Measurements from ENCODE around the gene TMC6. TPM values are rescaled to one million over a fixed set of nuclear protein-coding genes. Genes with fewer than 3 reads are reported as not detected.
"Not testable (repeated sequence)": the region's sequence is repeated elsewhere in the genome, so short reads cannot be mapped to it uniquely, and the experiment has no call there.

Gene TMC6
- total and polyA plus RNA-seq, 4 donors: 75.7 to 166 (median 98.9) TPM

DNA sequence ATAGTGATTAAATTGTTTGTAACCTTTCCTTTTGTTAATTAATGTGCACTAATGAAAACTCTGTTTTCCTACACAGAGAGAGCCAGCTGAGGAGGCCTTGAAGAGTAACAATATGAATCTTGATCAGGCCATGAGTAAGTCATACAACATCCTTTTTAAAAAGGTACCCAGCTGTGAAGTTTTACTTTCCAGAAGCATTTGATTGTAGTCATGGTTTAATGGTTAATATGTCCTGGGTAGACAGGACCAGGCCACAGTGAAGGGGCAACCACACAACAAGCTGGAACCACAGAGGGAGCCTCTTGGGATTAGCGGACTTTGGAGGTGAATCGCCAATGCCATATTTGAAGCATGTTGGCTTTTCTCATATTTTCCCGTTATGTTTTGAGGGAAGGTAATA is 55.6 kb downstream of the TMC6 start:
- no peak for ATAC-seq (ENCODE audit: insufficient read depth, low FRiP score)
- Histone ChIP-seq H3K9me3 (ENCODE audit: control insufficient read depth in 4 of 4, insufficient read depth in 3 of 4, low read length in 3 of 4) (no peaks in the 10 kb centered on the region), H3K4me3 (no peak overlapping the region), H3K9ac (ENCODE audit: insufficient read depth in 1 of 2, low read length in 2 of 2) (no peak overlapping the region), H3K36me3 (ENCODE audit: control insufficient read depth in 4 of 4, insufficient read depth in 4 of 4, low read length in 4 of 4) (peaks cover 33 to 62% (median 42%) of the 10 kb centered on the region in 4 donors), H3K4me1 (ENCODE audit: control insufficient read depth in 5 of 5, insufficient read depth in 5 of 5, low read length in 5 of 5) (peaks cover 0 to 1% (median 0%) of the 10 kb centered on the region in 5 donors), H3K27me3 (ENCODE audit: control insufficient read depth in 3 of 3, insufficient read depth in 3 of 3, low read length in 2 of 3) (no peaks in the 10 kb centered on the region), H3K27ac (ENCODE audit: low read depth in 1 of 2, low read length in 1 of 2) (no peak overlapping the region)
- DNase-seq: no peak
- TF ChIP-seq, protein P1, sequence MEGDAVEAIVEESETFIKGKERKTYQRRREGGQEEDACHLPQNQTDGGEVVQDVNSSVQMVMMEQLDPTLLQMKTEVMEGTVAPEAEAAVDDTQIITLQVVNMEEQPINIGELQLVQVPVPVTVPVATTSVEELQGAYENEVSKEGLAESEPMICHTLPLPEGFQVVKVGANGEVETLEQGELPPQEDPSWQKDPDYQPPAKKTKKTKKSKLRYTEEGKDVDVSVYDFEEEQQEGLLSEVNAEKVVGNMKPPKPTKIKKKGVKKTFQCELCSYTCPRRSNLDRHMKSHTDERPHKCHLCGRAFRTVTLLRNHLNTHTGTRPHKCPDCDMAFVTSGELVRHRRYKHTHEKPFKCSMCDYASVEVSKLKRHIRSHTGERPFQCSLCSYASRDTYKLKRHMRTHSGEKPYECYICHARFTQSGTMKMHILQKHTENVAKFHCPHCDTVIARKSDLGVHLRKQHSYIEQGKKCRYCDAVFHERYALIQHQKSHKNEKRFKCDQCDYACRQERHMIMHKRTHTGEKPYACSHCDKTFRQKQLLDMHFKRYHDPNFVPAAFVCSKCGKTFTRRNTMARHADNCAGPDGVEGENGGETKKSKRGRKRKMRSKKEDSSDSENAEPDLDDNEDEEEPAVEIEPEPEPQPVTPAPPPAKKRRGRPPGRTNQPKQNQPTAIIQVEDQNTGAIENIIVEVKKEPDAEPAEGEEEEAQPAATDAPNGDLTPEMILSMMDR (IDR thresholded peaks at IDR 0.05; ENCODE audit: control extremely low read depth, extremely low read depth): no peak
- WGBS, 2 donors: 94 to 99% methylated on average over 3 of the region's 3 CpGs

DNA sequence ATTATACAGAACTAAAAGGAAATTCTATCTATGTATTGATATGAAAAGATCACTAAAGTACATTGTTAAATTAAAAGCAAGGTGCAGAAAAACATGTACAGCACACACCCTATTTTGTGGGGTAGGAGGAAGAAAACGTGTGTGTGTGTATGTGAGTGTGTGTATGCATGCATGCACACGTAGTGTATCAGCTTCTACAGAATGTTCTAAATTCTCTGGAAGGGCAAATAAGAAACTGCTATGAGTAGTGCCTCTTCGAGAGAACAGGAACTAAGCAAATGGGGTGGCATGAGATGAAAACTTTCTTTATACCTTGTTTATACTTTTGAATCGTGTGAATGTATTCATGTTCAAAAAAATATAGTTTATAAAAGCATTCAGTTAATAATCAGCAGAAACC is 58.9 kb downstream of the TMC6 start:
- Histone ChIP-seq H3K9me3 (ENCODE audit: control insufficient read depth in 4 of 4, insufficient read depth in 3 of 4, low read length in 3 of 4) (no peaks in the 10 kb centered on the region), H3K4me1 (ENCODE audit: control insufficient read depth in 5 of 5, insufficient read depth in 5 of 5, low read length in 5 of 5) (peaks cover 0 to 2% (median 0%) of the 10 kb centered on the region in 5 donors)
- no peak for ATAC-seq (ENCODE audit: insufficient read depth, low FRiP score)

DNA sequence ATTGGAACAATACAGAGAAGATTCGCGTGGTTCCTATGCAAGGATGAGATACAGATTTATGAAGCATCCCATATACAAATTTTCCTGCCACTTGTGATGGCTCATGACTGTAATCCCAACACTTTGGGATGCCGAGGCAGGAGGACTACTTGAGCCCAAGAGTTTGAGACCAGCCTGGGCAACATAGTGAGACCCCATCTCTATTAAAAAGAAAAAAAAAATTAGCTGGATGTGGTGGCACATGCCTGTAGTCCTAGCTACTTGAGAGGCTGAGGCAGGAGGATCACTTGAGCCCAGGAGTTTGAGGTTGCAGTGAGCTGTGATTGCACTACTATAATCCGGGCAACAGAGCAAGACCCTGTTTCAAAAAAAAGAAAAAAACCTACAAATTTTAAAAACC is 61.6 kb downstream of the TMC6 start:
- not testable (repeated sequence) for H3K4me1 ChIP-seq (ENCODE audit: control insufficient read depth in 5 of 5, insufficient read depth in 5 of 5, low read length in 5 of 5); ATAC-seq (ENCODE audit: insufficient read depth, low FRiP score); H3K27ac ChIP-seq (ENCODE audit: low read depth in 1 of 2, low read length in 1 of 2); H3K27me3 ChIP-seq (ENCODE audit: control insufficient read depth in 3 of 3, insufficient read depth in 3 of 3, low read length in 2 of 3); DNase-seq; H3K9ac ChIP-seq (ENCODE audit: insufficient read depth in 1 of 2, low read length in 2 of 2); H3K9me3 ChIP-seq (ENCODE audit: control insufficient read depth in 4 of 4, insufficient read depth in 3 of 4, low read length in 3 of 4); H3K4me3 ChIP-seq
- WGBS, 2 donors: 93 to 99% methylated on average over 4 of the region's 4 CpGs
- peaks cover 10 to 32% (median 19%) of the 10 kb centered on the region in 4 donors for H3K36me3 ChIP-seq (ENCODE audit: control insufficient read depth in 4 of 4, insufficient read depth in 4 of 4, low read length in 4 of 4)

More for the DNA sequence above, 58.9 kb downstream of the TMC6 start:
- Histone ChIP-seq H3K4me3 (no peak overlapping the region), H3K27me3 (ENCODE audit: control insufficient read depth in 3 of 3, insufficient read depth in 3 of 3, low read length in 2 of 3) (no peaks in the 10 kb centered on the region), H3K27ac (ENCODE audit: low read depth in 1 of 2, low read length in 1 of 2) (no peak overlapping the region), H3K36me3 (ENCODE audit: control insufficient read depth in 4 of 4, insufficient read depth in 4 of 4, low read length in 4 of 4) (peaks cover 25 to 56% (median 41%) of the 10 kb centered on the region in 4 donors), H3K9ac (ENCODE audit: insufficient read depth in 1 of 2, low read length in 2 of 2) (no peak overlapping the region)
- WGBS, 2 donors: 68 to 79% methylated on average over 4 of the region's 4 CpGs
- DNase-seq: no peak
- TF ChIP-seq, protein P1 (IDR thresholded peaks at IDR 0.05; ENCODE audit: control extremely low read depth, extremely low read depth): no peak

DNA sequence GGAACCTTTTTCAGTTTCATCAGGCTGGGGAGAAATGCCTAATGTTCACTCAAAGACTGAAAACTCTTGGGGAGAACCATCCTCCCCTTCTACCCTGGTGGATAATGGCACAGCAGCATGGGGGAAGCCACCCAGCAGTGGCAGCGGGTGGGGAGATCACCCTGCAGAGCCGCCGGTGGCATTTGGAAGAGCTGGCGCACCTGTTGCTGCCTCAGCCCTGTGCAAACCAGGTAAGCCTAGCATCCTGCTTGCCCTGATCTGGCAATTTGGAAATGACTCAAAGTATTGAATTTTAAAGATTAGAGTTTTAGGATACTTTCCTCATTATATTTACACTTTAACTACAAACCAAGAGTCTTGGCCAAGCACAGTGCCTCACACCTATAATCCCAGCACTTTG is 63.8 kb downstream of the TMC6 start:
- H3K27me3 ChIP-seq (ENCODE audit: control insufficient read depth in 3 of 3, insufficient read depth in 3 of 3, low read length in 2 of 3): no peaks in the 10 kb centered on the region
- H3K4me3 ChIP-seq: no peak overlapping the region
- peaks cover 3 to 20% (median 12%) of the 10 kb centered on the region in 4 donors for H3K36me3 ChIP-seq (ENCODE audit: control insufficient read depth in 4 of 4, insufficient read depth in 4 of 4, low read length in 4 of 4)
- no peak for DNase-seq
- H3K4me1 ChIP-seq (ENCODE audit: control insufficient read depth in 5 of 5, insufficient read depth in 5 of 5, low read length in 5 of 5): peaks cover 0 to 2% (median 0%) of the 10 kb centered on the region in 5 donors
- TF ChIP-seq, protein P1 (IDR thresholded peaks at IDR 0.05; ENCODE audit: control extremely low read depth, extremely low read depth): no peak
- H3K9me3 ChIP-seq (ENCODE audit: control insufficient read depth in 4 of 4, insufficient read depth in 3 of 4, low read length in 3 of 4): no peaks in the 10 kb centered on the region
- H3K27ac ChIP-seq (ENCODE audit: low read depth in 1 of 2, low read length in 1 of 2): no peak overlapping the region
- ATAC-seq (ENCODE audit: insufficient read depth, low FRiP score): no peak
- H3K9ac ChIP-seq (ENCODE audit: insufficient read depth in 1 of 2, low read length in 2 of 2): no peak overlapping the region
- 98 to 100% methylated on average over 4 of the region's 4 CpGs for WGBS, 2 donors
